ENCODE data around the gene B4GALT6. TPM values are rescaled to one million over a fixed set of nuclear protein-coding genes. Genes with fewer than 3 reads are reported as not detected.
"Not testable (repeated sequence)": the region's sequence is repeated elsewhere in the genome, so short reads cannot be mapped to it uniquely, and the experiment has no call there.

B4GALT6 gene, protein sequence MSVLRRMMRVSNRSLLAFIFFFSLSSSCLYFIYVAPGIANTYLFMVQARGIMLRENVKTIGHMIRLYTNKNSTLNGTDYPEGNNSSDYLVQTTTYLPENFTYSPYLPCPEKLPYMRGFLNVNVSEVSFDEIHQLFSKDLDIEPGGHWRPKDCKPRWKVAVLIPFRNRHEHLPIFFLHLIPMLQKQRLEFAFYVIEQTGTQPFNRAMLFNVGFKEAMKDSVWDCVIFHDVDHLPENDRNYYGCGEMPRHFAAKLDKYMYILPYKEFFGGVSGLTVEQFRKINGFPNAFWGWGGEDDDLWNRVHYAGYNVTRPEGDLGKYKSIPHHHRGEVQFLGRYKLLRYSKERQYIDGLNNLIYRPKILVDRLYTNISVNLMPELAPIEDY
- total RNA-seq = 1 to 10 TPM; 2.8 to 5.0 TPM

DNA sequence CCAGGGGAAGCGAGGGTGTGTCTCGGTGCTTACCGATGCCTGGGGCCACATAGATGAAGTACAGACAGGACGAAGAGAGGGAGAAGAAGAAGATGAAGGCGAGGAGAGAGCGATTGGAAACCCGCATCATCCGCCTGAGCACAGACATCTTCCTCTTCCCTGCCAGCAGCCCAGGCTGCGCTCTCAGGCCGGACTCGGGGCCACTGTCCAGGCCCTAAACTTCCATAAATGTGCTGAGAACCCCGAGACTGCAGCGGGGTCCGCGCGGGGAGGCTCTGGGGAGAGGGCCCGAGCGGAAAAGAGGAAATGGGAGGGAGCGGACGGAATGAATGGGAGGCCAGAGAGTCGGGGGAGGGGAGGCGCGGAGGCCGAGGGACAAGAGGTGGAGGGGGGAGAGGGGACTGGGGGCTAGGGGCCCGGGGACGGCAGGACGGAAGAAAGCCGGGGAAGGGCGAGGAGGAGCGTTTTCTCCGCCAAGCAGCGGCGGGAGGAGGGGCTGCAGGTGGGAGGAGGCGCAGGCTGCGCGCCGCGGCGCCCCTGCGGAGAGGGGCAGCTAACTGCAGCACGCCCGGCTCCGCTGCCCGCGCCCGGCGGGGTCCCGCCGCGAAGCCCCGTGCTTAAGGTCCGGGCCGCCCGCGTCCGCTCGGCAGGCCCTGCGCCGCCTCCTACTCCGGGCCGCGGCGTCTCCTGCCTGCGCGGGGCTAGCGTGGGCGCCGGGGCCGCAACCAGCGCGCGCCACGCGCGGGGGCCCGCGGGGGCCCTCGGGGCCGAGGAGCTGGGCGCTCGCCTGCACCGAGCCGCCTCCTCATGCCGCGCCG, at the start of gene B4GALT6:
Gene B4GALT6, minus strand, starts transcription at position 303 of the 818 bp plus-strand sequence. Its CDS starts 155 bp downstream, at position 148.
- no peaks in the 10 kb centered on the region for H3K9me3 Mint-ChIP-seq
- peaks cover 33% of the 10 kb centered on the region for H3K4me1 Mint-ChIP-seq (ENCODE audit: low read depth)
- no peak within 1 kb of the TSS for H3K27ac Mint-ChIP-seq
- ATAC-seq (replicated peaks in 1 of 2) (peak; percentile 57), DNase-seq (peak; percentile 33 to 49)
- peaks cover 0 to 2% of the 10 kb centered on the region in 2 donors for H3K36me3 Mint-ChIP-seq (ENCODE audit: insufficient read depth in 2 of 2)
- peak within 1 kb of the TSS; percentile 93 to 95 for H3K4me3 Mint-ChIP-seq
- H3K27me3 Mint-ChIP-seq (ENCODE audit: low read depth) = peaks cover 37% of the 10 kb centered on the region

DNA sequence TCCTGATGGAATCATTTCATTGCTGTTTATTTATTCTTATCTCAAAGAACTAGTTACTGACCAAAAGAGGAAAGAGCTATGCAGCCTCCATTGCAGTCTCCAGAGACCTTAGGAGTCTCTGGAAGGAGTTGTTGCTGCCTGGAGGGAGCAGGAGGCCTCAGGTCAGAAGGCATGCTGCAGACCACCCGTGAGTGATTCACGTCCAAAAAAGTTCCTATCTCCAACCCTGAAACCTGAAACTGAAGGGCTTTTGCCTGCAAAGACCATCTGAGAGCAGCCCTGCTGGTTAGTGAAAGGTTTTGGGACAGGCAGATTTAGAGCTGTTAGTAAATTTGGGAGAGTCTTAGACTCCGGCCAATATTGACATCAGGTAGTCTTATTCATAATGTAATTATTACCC, 47.2 kb upstream of the B4GALT6 start:
- Mint-ChIP-seq H3K27ac (no peak overlapping the region), H3K36me3 (ENCODE audit: insufficient read depth in 2 of 2) (no peaks in the 10 kb centered on the region), H3K27me3 (ENCODE audit: low read depth) (peaks cover 21% of the 10 kb centered on the region), H3K9me3 (no peaks in the 10 kb centered on the region), H3K4me3 (no peak overlapping the region), H3K4me1 (ENCODE audit: low read depth) (no peaks in the 10 kb centered on the region)
- no peak for DNase-seq
- ATAC-seq (replicated peaks in 1 of 2) = no peak

DNA sequence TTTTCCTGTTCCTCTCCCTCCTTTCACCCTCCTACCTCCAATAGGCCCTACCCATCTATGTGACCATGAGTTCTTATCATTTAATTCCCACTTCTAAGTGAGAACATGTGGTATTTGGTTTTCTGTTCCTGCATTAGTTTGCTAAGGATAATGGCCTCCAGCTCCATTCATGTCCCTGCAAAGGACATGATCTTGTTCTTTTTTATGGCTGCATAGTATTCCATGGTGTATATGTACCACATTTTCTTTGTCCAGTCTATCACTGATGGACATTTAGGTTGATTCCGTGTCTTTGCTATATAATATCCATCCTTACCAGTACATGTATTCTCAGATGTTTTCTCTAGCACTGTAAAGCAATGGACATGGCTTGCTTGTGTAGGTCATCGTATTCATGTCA, 44.8 kb upstream of the B4GALT6 start:
- H3K9me3 Mint-ChIP-seq; H3K4me3 Mint-ChIP-seq; DNase-seq; H3K27ac Mint-ChIP-seq; H3K36me3 Mint-ChIP-seq (ENCODE audit: insufficient read depth in 2 of 2); ATAC-seq (replicated peaks in 1 of 2); H3K4me1 Mint-ChIP-seq (ENCODE audit: low read depth): not testable (repeated sequence)
- peaks cover 26% of the 10 kb centered on the region for H3K27me3 Mint-ChIP-seq (ENCODE audit: low read depth)

DNA sequence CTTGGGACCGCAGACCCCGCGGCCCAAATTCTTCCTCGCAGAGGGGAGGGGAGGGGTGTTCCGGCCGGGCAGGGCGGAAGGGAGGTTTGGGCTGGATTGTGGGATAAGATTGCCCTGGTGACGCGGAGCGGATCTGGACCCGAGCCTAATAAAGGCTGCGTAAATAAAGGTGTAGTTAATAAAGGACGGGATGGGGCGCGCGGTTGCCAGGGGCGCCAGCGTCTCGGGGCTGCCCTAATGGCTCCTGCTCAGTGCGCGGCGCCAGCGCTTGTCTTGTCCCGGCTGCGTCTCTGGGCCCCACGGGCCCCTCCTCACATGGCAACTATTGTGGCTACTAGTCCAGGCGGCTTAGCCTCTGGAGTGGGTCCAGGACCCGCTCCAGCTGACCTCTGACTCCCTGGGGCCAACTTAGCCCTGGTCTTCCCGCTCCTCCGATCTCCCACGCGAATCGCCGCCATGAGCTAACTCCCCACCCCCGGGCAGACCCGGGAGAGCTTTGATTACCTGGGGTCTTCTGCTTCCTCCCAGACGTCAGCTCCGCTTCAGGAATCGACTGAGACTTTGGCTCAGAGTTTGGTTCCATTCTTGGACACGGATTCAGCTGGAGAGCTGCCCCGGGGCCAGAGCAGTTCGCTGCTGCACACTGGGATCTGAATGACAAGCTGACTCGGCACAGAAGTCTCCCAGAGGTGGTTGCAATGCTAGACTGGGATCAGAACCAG, 39.8 kb upstream of the B4GALT6 start:
- DNase-seq (no peak), ATAC-seq (replicated peaks in 1 of 2) (peak in 1 of 2 donors; percentile 42)
- no peak overlapping the region for H3K27ac Mint-ChIP-seq

DNA sequence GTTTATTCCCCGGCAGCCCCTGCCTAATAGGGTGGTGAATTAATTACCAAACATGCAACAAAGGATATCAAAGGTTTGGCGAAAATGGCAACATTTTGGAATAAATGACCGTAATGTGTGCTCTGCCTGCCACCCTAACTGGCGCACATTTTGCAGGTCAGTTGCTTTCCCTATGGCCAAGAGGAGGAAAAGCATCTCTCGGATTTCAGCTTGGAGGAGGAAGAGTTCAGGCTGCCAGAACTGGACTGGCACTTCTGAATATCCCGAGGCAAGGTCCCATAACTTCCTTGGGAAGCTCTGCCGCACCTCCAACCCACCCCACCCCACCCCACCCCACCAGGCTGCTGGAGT, 39.2 kb upstream of the B4GALT6 start:
- Mint-ChIP-seq H3K27ac (no peak overlapping the region), H3K4me3 (peak overlapping the region; percentile 12 to 88), H3K36me3 (ENCODE audit: insufficient read depth in 2 of 2) (peaks cover 0 to 2% of the 10 kb centered on the region in 2 donors), H3K9me3 (peaks cover 0 to 5% of the 10 kb centered on the region in 2 donors), H3K27me3 (ENCODE audit: low read depth) (peaks cover 30% of the 10 kb centered on the region), H3K4me1 (ENCODE audit: low read depth) (peaks cover 11% of the 10 kb centered on the region)
- ATAC-seq (replicated peaks in 1 of 2) = no peak
- DNase-seq = no peak

More for the DNA sequence above, 39.8 kb upstream of the B4GALT6 start:
- H3K4me1 Mint-ChIP-seq (ENCODE audit: low read depth) = peaks cover 11% of the 10 kb centered on the region
- H3K4me3 Mint-ChIP-seq = peak overlapping the region; percentile 70 to 88
- peaks cover 0 to 5% of the 10 kb centered on the region in 2 donors for H3K9me3 Mint-ChIP-seq
- H3K36me3 Mint-ChIP-seq (ENCODE audit: insufficient read depth in 2 of 2) = peaks cover 0 to 2% of the 10 kb centered on the region in 2 donors
- H3K27me3 Mint-ChIP-seq (ENCODE audit: low read depth) = peaks cover 30% of the 10 kb centered on the region

DNA sequence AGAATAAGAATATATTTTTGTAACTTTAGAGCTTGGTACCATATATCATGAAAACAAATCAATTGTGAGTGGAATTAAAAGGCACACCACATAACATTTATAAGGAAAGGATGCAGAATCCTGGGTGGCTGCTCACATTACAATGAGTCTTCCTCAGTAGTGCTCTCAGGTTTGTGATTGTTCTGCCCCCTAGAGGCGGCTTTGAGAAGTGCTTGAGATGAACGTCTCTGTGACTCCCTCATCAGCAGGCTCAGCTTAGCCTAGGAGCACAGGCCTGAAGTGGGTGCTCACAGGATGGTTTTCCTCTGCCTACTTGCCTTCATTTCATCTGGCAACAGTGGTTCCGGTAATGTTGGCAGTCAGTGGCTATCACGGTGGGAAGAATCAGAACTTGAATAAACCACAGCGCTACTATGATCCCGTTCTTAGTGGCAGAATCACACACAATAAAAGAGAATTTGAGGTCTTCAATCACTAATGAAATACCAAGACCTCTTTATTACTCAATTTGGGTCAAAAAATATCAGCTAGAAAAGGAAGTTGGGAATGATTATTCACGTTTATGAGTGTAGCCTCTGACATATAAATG, 38.1 kb upstream of the B4GALT6 start:
- no peak overlapping the region for H3K27ac Mint-ChIP-seq

DNA sequence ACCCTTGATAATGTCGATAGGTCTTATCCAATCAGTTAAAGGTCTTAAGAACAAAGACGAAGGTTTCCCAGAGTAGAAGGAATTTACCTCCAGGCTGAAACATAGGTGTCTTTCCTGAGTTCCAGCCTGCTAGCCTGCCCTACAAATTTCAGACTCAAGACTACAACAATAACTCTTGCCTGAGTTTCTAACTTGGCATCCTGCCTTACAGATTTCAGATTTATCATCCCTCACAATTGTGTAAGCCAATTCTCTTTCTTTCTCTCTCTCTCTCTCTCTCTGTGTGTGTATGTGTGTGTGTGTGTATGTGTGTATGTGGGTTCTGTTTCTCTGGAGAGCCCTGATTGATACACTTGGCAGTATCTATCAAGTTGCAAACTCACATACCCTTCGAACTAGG, 37.2 kb upstream of the B4GALT6 start:
- Mint-ChIP-seq H3K9me3 (peaks cover 0 to 5% of the 10 kb centered on the region in 2 donors), H3K36me3 (ENCODE audit: insufficient read depth in 2 of 2) (peaks cover 0 to 2% of the 10 kb centered on the region in 2 donors), H3K4me1 (ENCODE audit: low read depth) (peaks cover 11% of the 10 kb centered on the region), H3K27me3 (ENCODE audit: low read depth) (peaks cover 22% of the 10 kb centered on the region), H3K4me3 (no peak overlapping the region), H3K27ac (no peak overlapping the region)
- DNase-seq (no peak), ATAC-seq (replicated peaks in 1 of 2) (no peak)

More for the DNA sequence above, 38.1 kb upstream of the B4GALT6 start:
- DNase-seq = peak; percentile 77 to 80
- H3K27me3 Mint-ChIP-seq (ENCODE audit: low read depth) = peaks cover 26% of the 10 kb centered on the region
- peaks cover 0 to 5% of the 10 kb centered on the region in 2 donors for H3K9me3 Mint-ChIP-seq
- peaks cover 11% of the 10 kb centered on the region for H3K4me1 Mint-ChIP-seq (ENCODE audit: low read depth)
- H3K4me3 Mint-ChIP-seq = no peak overlapping the region
- ATAC-seq (replicated peaks in 1 of 2) = peak; percentile 90 to 91
- H3K36me3 Mint-ChIP-seq (ENCODE audit: insufficient read depth in 2 of 2) = peaks cover 0 to 2% of the 10 kb centered on the region in 2 donors

DNA sequence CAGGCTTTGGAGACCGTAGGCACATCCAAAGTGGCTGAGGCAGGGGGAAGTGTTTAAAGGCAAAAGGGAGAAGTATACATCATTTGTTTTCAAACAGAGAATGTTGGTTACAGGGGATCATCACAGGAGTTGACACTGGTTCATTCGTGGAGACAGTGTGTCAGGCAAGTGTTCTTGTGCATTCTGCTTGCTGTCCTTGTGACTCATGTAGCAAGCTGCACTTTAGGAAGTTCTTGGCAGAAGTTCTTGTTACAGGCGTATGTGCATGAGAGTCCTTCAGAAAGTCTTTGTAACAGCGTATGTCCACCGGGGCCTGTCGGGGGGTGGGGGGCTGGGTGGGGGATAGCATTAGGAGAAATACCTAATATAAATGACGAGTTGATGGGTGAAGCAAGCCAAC, 36.5 kb upstream of the B4GALT6 start:
- Mint-ChIP-seq H3K27ac (no peak overlapping the region), H3K9me3 (peaks cover 0 to 5% of the 10 kb centered on the region in 2 donors), H3K4me1 (ENCODE audit: low read depth) (peaks cover 11% of the 10 kb centered on the region), H3K4me3 (no peak overlapping the region), H3K27me3 (ENCODE audit: low read depth) (peaks cover 22% of the 10 kb centered on the region), H3K36me3 (ENCODE audit: insufficient read depth in 2 of 2) (peaks cover 0 to 2% of the 10 kb centered on the region in 2 donors)
- ATAC-seq (replicated peaks in 1 of 2) (no peak), DNase-seq (no peak)

DNA sequence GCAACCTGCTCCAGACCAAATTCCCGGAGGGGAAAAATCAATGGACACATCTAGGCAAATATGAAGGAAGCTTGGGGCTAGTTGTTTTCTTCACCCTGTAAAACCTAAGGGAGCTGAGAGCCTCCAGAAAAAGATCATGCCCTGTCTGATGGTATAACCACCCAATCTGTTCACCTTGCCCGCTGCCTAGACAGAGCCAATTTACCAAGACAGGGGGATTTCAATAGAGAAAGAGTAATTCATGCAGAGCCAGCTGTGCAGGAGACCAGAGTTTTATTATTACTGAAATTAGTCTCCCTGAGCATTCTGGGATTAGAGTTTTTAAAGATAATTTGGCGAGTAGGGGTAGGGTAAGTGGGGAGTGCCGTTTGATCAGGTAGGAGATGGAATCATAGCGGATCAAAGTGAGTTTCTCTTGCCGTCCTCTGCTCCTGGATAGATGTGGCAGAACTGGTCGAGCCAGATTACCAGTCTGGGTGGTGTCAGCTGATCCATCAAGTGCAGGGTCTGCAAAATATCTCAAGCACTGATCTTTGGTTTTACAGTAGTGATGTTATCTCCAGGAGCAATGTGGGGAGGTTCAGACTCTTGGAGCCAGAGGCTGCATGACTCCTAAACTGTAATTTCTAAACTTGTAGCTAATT, 35.1 kb upstream of the B4GALT6 start:
- H3K36me3 Mint-ChIP-seq (ENCODE audit: insufficient read depth in 2 of 2) = peaks cover 0 to 2% of the 10 kb centered on the region in 2 donors
- no peak overlapping the region for H3K4me3 Mint-ChIP-seq
- peaks cover 9% of the 10 kb centered on the region for H3K4me1 Mint-ChIP-seq (ENCODE audit: low read depth)
- ATAC-seq (replicated peaks in 1 of 2) (no peak), DNase-seq (no peak)
- H3K27me3 Mint-ChIP-seq (ENCODE audit: low read depth) = peaks cover 20% of the 10 kb centered on the region
- H3K27ac Mint-ChIP-seq = no peak overlapping the region
- peaks cover 0 to 5% of the 10 kb centered on the region in 2 donors for H3K9me3 Mint-ChIP-seq

DNA sequence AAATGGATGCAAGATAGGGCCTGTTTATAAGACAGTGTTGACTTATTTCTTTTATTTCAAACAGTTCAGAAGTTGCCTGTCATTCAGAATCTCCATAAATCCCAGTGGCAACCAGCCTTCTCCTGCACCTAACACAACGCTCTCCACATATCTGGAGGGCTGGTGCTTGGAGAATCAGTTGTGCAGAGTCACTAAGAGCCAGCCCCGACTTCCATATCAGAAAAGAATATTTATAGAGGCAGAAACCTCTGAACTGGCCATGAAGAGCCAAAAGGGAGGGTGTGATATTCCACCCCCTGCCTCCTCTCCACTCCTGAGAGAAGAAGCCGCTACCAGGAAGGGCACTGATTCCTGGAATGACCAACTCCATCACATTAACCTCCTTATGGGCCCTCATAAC, 34.0 kb upstream of the B4GALT6 start:
- DNase-seq (no peak), ATAC-seq (replicated peaks in 1 of 2) (no peak)
- Mint-ChIP-seq H3K27me3 (ENCODE audit: low read depth) (peaks cover 9% of the 10 kb centered on the region), H3K36me3 (ENCODE audit: insufficient read depth in 2 of 2) (peaks cover 0 to 2% of the 10 kb centered on the region in 2 donors), H3K4me1 (ENCODE audit: low read depth) (peaks cover 4% of the 10 kb centered on the region), H3K9me3 (peaks cover 0 to 5% of the 10 kb centered on the region in 2 donors), H3K27ac (no peak overlapping the region), H3K4me3 (no peak overlapping the region)

DNA sequence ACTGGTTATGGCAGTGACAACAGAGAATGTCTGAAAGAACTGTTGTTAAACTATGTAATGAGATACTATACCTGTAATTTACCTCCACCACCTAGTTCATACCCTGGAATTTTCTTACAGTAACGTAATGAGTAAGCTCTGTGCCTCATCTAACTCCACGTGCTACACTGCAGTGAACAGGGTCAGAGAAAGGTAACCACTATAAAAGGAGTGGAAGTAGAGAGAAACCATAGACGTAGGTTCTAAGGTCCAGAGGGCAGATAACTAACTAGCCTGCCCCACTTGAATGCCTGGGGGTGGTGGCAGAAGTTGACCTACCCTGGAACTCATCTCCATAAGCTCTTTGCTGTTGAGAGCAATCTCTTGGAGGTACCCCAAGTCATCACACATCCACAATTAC, 32.0 kb upstream of the B4GALT6 start:
- DNase-seq (no peak), ATAC-seq (replicated peaks in 1 of 2) (no peak)
- H3K4me3 Mint-ChIP-seq = no peak overlapping the region
- peaks cover 0 to 2% of the 10 kb centered on the region in 2 donors for H3K36me3 Mint-ChIP-seq (ENCODE audit: insufficient read depth in 2 of 2)
- peaks cover 0 to 5% of the 10 kb centered on the region in 2 donors for H3K9me3 Mint-ChIP-seq
- peaks cover 7% of the 10 kb centered on the region for H3K4me1 Mint-ChIP-seq (ENCODE audit: low read depth)
- no peak overlapping the region for H3K27ac Mint-ChIP-seq
- H3K27me3 Mint-ChIP-seq (ENCODE audit: low read depth) = no peaks in the 10 kb centered on the region
